Endothelial cell of umbilical vein (primary cell): ENCODE data around the gene HAX1. TPM values are rescaled to one million over a fixed set of nuclear protein-coding genes. Genes with fewer than 3 reads are reported as not detected.

Source experiments
- Bru-seq: library from RNA; stranded (reverse); fragments of 400-500 nt; gene quantifications from one replicate; lab custom pipeline; 2021; lab: Mats Ljungman, UMichigan
- BruChase-seq, 2 experiments: library from RNA; stranded (reverse); fragments of 400-500 nt; gene quantifications; one replicate each; lab custom pipeline; 2021; lab: Mats Ljungman, UMichigan
- BruUV-seq: library from RNA; stranded (reverse); fragments of 400-500 nt; replicated peaks from 2 replicates; lab custom pipeline; 2021; lab: Mats Ljungman, UMichigan
- CTCF ChIA-PET: fragments of 300-600, 350-600 bp; sonication (Branson Sonifier 250); formaldehyde crosslinking; loops from one replicate; lab custom pipeline; 2021; ENCODE audit warnings: antibody characterized with exemption, inconsistent platforms; lab: Charles Lee
- POLR2A ChIA-PET: fragments of 300-600, 350-600 bp; sonication (Branson Sonifier 250); formaldehyde crosslinking; loops from one replicate; lab custom pipeline; 2021; ENCODE audit warnings: antibody characterized with exemption, inconsistent platforms; lab: Charles Lee
- DNase-seq: peaks from one replicate; pipeline ENCODE4 v3.0.0-alpha.2; 2011; ENCODE audit warnings: low read depth, low spot score
- FAIRE-seq: peaks from 2 replicates; lab custom pipeline; 2011; peaks lifted over from hg19 to GRCh38; lab: Jason Lieb, UNC
- H2AFZ ChIP-seq: 2 replicates; pipeline ENCODE4 v1.6.0; 2012; ENCODE audit warnings: low read depth, low read length, control low read depth, inconsistent platforms
- H3K27ac ChIP-seq: 2 replicates; pipeline ENCODE4 v1.5.1; 2011; ENCODE audit warnings: low read depth, mild to moderate bottlenecking, control low read depth, low read length, moderate library complexity; ENCODE audit not compliant: insufficient read depth
- H3K27me3 ChIP-seq, 2 experiments: 2 replicates each; pipeline versions ENCODE4 v1.6.0 to v1.6.1; 2011; ENCODE audit warnings: low read length in 2 of 2, mixed read lengths in 1 of 2; ENCODE audit not compliant: control insufficient read depth in 2 of 2, insufficient read depth in 2 of 2
- H3K36me3 ChIP-seq, 2 experiments: 2 replicates in 1 of 2; 3 replicates in 1 of 2; pipeline ENCODE4 v1.5.1; 2011; ENCODE audit warnings: low read length in 2 of 2, mild to moderate bottlenecking in 1 of 2, moderate library complexity in 1 of 2; ENCODE audit not compliant: control insufficient read depth in 2 of 2, insufficient read depth in 2 of 2; ENCODE audit errors: extremely low read depth in 1 of 2
- H3K4me1 ChIP-seq: 3 replicates; pipeline ENCODE4 v1.5.1; 2011; ENCODE audit warnings: mild to moderate bottlenecking, low read length; ENCODE audit not compliant: control insufficient read depth, insufficient read depth; ENCODE audit errors: extremely low read depth
- H3K4me2 ChIP-seq: 2 replicates; pipeline ENCODE4 v1.6.1; 2011; ENCODE audit warnings: low read length, control low read depth, mixed read lengths; ENCODE audit not compliant: insufficient read depth
- H3K4me3 ChIP-seq, 3 experiments: fragments of 200-600 bp in 1 of 3; sonication (generic), shearing (Covaris generic) in 1 of 3; replicated peaks in 1 of 3; 2 replicates each; pipeline ENCODE4 v1.5.1; 2011 to 2016; ENCODE audit warnings: control low read depth in 3 of 3, low read length in 3 of 3, mild to moderate bottlenecking in 2 of 3, inconsistent platforms in 1 of 3, low read depth in 1 of 3, moderate library complexity in 1 of 3; ENCODE audit not compliant: insufficient read depth in 1 of 3
- H3K79me2 ChIP-seq: 2 replicates; pipeline ENCODE4 v1.6.0; 2012; ENCODE audit warnings: low read length, inconsistent platforms; ENCODE audit not compliant: control insufficient read depth, insufficient read depth
- H3K9ac ChIP-seq: replicated peaks from 2 replicates; pipeline ENCODE3; 2011; ENCODE audit warnings: low read length, control low read depth; ENCODE audit not compliant: insufficient read depth; ENCODE audit errors: extremely low read depth
- H3K9me1 ChIP-seq: replicated peaks from 3 replicates; pipeline ENCODE4 v1.6.0; 2011; ENCODE audit warnings: mild to moderate bottlenecking, low read length; ENCODE audit not compliant: control insufficient read depth, insufficient read depth; ENCODE audit errors: extremely low read depth
- H3K9me3 ChIP-seq: replicated peaks from 2 replicates; pipeline ENCODE4 v1.5.1; 2012; ENCODE audit warnings: low read length, inconsistent platforms; ENCODE audit not compliant: control insufficient read depth, insufficient read depth
- H4K20me1 ChIP-seq: replicated peaks from 2 replicates; pipeline ENCODE3; 2011; ENCODE audit warnings: mild to moderate bottlenecking, low read length; ENCODE audit not compliant: control insufficient read depth, insufficient read depth; ENCODE audit errors: extremely low read depth
- EZH2 ChIP-seq: IDR thresholded peaks from 2 replicates; pipeline ENCODE4 v1.6.1; 2012; ENCODE audit warnings: borderline replicate concordance, low read depth, mild to moderate bottlenecking, moderate library complexity, low read length, inconsistent platforms; ENCODE audit not compliant: severe bottlenecking
- FOS ChIP-seq: IDR thresholded peaks from 2 replicates; pipeline ENCODE4 v1.6.1; 2011; ENCODE audit warnings: mild to moderate bottlenecking, low read length, moderate library complexity, borderline replicate concordance; ENCODE audit not compliant: insufficient read depth
- GATA2 ChIP-seq: IDR thresholded peaks from 2 replicates; pipeline ENCODE4 v1.7.0; 2011; ENCODE audit warnings: low read depth, mild to moderate bottlenecking, moderate library complexity, mixed read lengths, low read length; ENCODE audit not compliant: insufficient read length, insufficient read depth
- JUN ChIP-seq: IDR thresholded peaks from 2 replicates; pipeline ENCODE4 v1.6.1; 2011; ENCODE audit warnings: borderline replicate concordance, low read depth; ENCODE audit not compliant: insufficient read length, insufficient read depth
- MYC ChIP-seq: IDR thresholded peaks from one replicate; pipeline ENCODE4 v1.6.1; 2011; ENCODE audit warnings: mild to moderate bottlenecking, low read depth, low read length
- POLR2A ChIP-seq: IDR thresholded peaks from 2 replicates; pipeline ENCODE4 v1.6.1; 2012; ENCODE audit warnings: low read depth, mild to moderate bottlenecking, control low read depth, low read length
- POLR2AphosphoS5 ChIP-seq: IDR thresholded peaks from 2 replicates; pipeline ENCODE4 v1.6.1; 2012; ENCODE audit warnings: low read depth, mild to moderate bottlenecking, control low read depth, low read length, moderate library complexity; ENCODE audit not compliant: insufficient read depth
- dilution Hi-C: fragments of 300-500 bp; cut with MboI; formaldehyde crosslinking; loops from one replicate; pipeline ENCODE4 v1.15.0; 2019; ENCODE audit warnings: low sequenced_read_pairs; ENCODE audit not compliant: extremely low pct_ligation_motif_present
- intact Hi-C: fragments of 100-400 bp; cut with micrococcal nuclease; formaldehyde crosslinking; loops from one replicate; pipeline ENCODE4 v1.10.0; 2022
- long read RNA-seq: library from polyadenylated mRNA; stranded (forward); transcript quantifications from one replicate; pipeline ENCODE4 v2.0.0, GENCODE V29; 2021
- polyA minus RNA-seq, 3 experiments: library from RNA; depleted of rRNA, polyadenylated mRNA; stranded (reverse); fragments of >200 nt; gene quantifications; 1 replicate in 1 of 3; 2 replicates in 2 of 3; pipeline ENCODE4 v1.2.3, GENCODE V29; 2011
- polyA plus RNA-seq, 4 experiments: library from polyadenylated mRNA; depleted of rRNA in 3 of 4; stranded (reverse) in 3 of 4; unstranded in 1 of 4; fragments of >200 nt; gene quantifications; 2 replicates each; pipeline versions ENCODE4 v1.2.1 to v1.2.3, GENCODE V29; 2011 to 2012; ENCODE audit warnings: missing spikeins in 1 of 4
- total RNA-seq: library from RNA; stranded (reverse); gene quantifications from 2 replicates; pipeline ENCODE4 v1.2.3, GENCODE V29; 2021
- TF ChIP-seq, protein P1 (sequence below), 2 donors: IDR thresholded peaks; 1 replicate in 1 of 2; 2 replicates in 1 of 2; pipeline ENCODE4 v1.5.1; 2011; ENCODE audit warnings: low read length in 2 of 2, mild to moderate bottlenecking in 2 of 2, moderate library complexity in 2 of 2, control low read depth in 1 of 2, inconsistent platforms in 1 of 2, low read depth in 1 of 2; ENCODE audit not compliant: insufficient read depth in 1 of 2; ENCODE audit errors: extremely low read depth in 1 of 2
- TF ChIP-seq, protein P2 (sequence below): IDR thresholded peaks from 2 replicates; pipeline ENCODE4 v1.6.1; 2011; ENCODE audit not compliant: insufficient read depth, insufficient read length

HAX1 gene
- total RNA-seq (69.1 and 78.4 TPM in 2 replicates), polyA plus RNA-seq (95.3 and 101 TPM in 2 replicates), polyA minus RNA-seq (64.1 and 64.4 TPM in 2 replicates), Bru-seq, nascent RNA (percentile 60 among the genes with signal in this experiment), BruChase-seq, experiment 1, labeled RNA remaining after a 6-hour chase (percentile 91 among the genes with signal in this experiment), BruChase-seq, experiment 2, labeled RNA remaining after a 2-hour chase (percentile 71 among the genes with signal in this experiment)
- 103 and 114 TPM in 2 replicates for polyA plus RNA-seq (2011; cell fraction: cytosol; rRNA removed)
- 72.9 and 74.7 TPM in 2 replicates for polyA plus RNA-seq (2011; cell fraction: nucleus; rRNA removed)
- 69.5 and 92.0 TPM in 2 replicates for polyA plus RNA-seq (2012)
- 79.9 TPM for polyA minus RNA-seq (2011; cell fraction: cytosol; rRNA and poly(A)+ RNA removed)
- 9.9 and 20.2 TPM in 2 replicates for polyA minus RNA-seq (2011; cell fraction: nucleus; rRNA and poly(A)+ RNA removed)
- long read RNA-seq, transcript HAX1-201 (7 exons, 1,227 nt) = major isoform, 149 of 178 reads
- long read RNA-seq, partial matches to known transcripts = 9 of 178 reads
- long read RNA-seq, other reads (novel, unspliced or antisense) = 13 of 178 reads

DNA sequence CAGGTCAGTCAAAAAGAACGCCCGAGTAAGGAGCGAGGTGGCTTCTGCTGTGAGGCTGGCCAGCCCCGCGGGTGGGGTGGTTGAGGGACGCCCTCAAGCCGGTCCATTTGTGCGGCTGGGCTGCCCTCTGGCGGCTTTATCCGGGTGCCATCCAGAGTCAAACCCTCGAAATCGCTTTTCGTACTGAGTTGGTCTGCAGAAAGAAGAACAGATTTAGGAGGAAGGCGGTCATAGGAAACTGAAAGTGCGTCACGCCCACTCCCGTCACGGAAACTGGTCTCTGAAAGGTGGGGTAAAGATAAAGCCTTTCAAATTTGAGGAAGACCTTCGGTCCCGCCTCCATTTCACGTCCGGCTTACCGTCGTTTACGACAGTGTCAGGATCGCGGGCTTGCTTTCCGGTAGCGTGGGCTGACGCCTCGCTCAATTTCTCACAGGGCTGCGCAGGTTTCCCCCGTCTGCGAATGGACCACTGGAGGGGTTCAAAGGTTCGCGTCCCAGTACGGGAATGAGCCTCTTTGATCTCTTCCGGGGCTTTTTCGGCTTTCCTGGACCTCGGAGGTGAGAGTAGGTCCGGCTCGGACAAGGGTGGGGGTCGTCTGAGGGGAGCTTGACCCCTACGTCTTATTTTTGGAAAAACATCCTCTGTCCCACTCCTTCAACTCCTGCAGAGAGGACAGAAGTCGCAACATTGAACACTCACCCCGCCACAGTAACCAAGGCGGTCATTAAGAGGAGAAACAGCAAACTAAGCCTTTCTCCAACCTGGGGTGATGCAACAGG is at the start of gene HAX1:
TSS of gene HAX1 (plus strand) at position 413 of the 782 bp plus-strand sequence. CDS start at position 508, 95 bp downstream.
- H3K4me1 ChIP-seq = peaks cover 15% of the 10 kb centered on the region
- DNase-seq (peak; percentile 97), FAIRE-seq (peak; percentile 99)
- POLR2A ChIA-PET = interaction anchor here (0.7 kb wide), 4 partner anchors 11 to 221 kb away, joined by 3 to 10 read pairs (median 6); no protein-coding TSS in a partner anchor
- intact Hi-C loops (loop anchor here (1.0 to 5.0 kb wide), 7 partner anchors 52 to 575 kb away; partner anchors contain the start of genes RAB13 and UBAP2L), dilution Hi-C loops (no loop called here)
- H3K36me3 ChIP-seq = peaks cover 2 to 20% of the 10 kb centered on the region in 2 experiments
- H3K79me2 ChIP-seq = peaks cover 9% of the 10 kb centered on the region
- H3K27ac ChIP-seq = peak within 1 kb of the TSS; percentile 69
- BruUV-seq = TSS peak; percentile 59
- TF ChIP-seq EZH2 = no peak
- TF ChIP-seq, protein P1, sequence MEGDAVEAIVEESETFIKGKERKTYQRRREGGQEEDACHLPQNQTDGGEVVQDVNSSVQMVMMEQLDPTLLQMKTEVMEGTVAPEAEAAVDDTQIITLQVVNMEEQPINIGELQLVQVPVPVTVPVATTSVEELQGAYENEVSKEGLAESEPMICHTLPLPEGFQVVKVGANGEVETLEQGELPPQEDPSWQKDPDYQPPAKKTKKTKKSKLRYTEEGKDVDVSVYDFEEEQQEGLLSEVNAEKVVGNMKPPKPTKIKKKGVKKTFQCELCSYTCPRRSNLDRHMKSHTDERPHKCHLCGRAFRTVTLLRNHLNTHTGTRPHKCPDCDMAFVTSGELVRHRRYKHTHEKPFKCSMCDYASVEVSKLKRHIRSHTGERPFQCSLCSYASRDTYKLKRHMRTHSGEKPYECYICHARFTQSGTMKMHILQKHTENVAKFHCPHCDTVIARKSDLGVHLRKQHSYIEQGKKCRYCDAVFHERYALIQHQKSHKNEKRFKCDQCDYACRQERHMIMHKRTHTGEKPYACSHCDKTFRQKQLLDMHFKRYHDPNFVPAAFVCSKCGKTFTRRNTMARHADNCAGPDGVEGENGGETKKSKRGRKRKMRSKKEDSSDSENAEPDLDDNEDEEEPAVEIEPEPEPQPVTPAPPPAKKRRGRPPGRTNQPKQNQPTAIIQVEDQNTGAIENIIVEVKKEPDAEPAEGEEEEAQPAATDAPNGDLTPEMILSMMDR (IDR thresholded peaks at IDR 0.05; ENCODE audit: extremely low read depth in 1 of 2, insufficient read depth in 1 of 2, low read depth in 1 of 2, low read length in 2 of 2) = peak; percentile 81
- no peak for TF ChIP-seq GATA2
- TF ChIP-seq JUN = no peak
- TF ChIP-seq FOS = no peak
- TF ChIP-seq, protein P2, sequence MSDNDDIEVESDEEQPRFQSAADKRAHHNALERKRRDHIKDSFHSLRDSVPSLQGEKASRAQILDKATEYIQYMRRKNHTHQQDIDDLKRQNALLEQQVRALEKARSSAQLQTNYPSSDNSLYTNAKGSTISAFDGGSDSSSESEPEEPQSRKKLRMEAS = no peak
- TF ChIP-seq POLR2A = peak; percentile 71
- peak; percentile 94 for TF ChIP-seq POLR2AphosphoS5
- TF ChIP-seq MYC = no peak
- CTCF ChIA-PET = interaction anchor here (0.6 to 5.3 kb wide), 12 partner anchors 8 to 475 kb away, joined by 3 to 55 read pairs (median 3); no protein-coding TSS in a partner anchor
- H3K9me1 ChIP-seq = no peaks in the 10 kb centered on the region
- no peaks in the 10 kb centered on the region for H3K27me3 ChIP-seq
- H2AFZ ChIP-seq = peak within 1 kb of the TSS; percentile 75
- H3K9me3 ChIP-seq = no peaks in the 10 kb centered on the region
- peak within 1 kb of the TSS; percentile 84 for H3K4me2 ChIP-seq
- peak within 1 kb of the TSS; percentile 79 to 91 (median 81) for H3K4me3 ChIP-seq
- H4K20me1 ChIP-seq = no peaks in the 10 kb centered on the region
- H3K9ac ChIP-seq = peak within 1 kb of the TSS; percentile 85
